Liver (tissue), 2 donors: Measurements from ENCODE around the gene HYAL1.

ENCODE experiments used
- EGR1 ChIP-seq, 2 donors: IDR thresholded peaks; 2 replicates each; pipeline ENCODE4 v1.6.1; 2016 to 2018; ENCODE audit warnings: antibody characterized with exemption in 2 of 2, low read depth in 2 of 2
- TAF1 ChIP-seq: conservative IDR thresholded peaks from 2 replicates; pipeline ENCODE4 v1.6.1; 2016; ENCODE audit warnings: antibody characterized with exemption, mild to moderate bottlenecking
- donor health status: healthy.

DNA sequence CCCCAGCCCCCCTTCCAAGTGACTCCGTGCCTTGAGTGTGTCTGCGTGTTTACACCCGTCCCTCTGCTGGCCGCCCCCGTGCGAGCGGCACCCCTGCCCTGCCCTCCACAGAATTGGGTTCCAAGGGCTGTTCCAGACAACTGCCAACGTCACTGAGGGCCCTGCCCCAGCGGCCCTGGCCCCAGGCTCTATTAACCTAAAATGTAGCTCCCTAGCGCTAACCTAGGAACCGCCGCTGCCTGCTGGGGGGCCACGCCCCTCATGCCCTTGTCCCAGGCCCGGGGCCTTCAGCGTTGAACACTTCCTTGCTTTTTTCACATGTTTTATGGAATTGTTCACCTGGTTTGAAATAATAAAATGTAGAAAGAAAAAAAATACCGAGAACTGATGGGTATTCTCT is 44.4 kb downstream of the HYAL1 start:
- TF ChIP-seq TAF1: no peak
- no peak for TF ChIP-seq EGR1 (IDR thresholded peaks at IDR 0.05; ENCODE audit: low read depth in 2 of 2)
